Endothelial cell of umbilical vein (primary cell): Measurements from ENCODE around the gene MYO1F. TPM values are rescaled to one million over a fixed set of nuclear protein-coding genes. Genes with fewer than 3 reads are reported as not detected.

ENCODE experiments used
- BruUV-seq: library from RNA; stranded (reverse); fragments of 400-500 nt; replicated peaks from 2 replicates; lab custom pipeline; 2021; lab: Mats Ljungman, UMichigan
- CTCF ChIA-PET: fragments of 300-600, 350-600 bp; sonication (Branson Sonifier 250); formaldehyde crosslinking; loops from one replicate; lab custom pipeline; 2021; ENCODE audit warnings: antibody characterized with exemption, inconsistent platforms; lab: Charles Lee
- POLR2A ChIA-PET: fragments of 300-600, 350-600 bp; sonication (Branson Sonifier 250); formaldehyde crosslinking; loops from one replicate; lab custom pipeline; 2021; ENCODE audit warnings: antibody characterized with exemption, inconsistent platforms; lab: Charles Lee
- DNase-seq: peaks from one replicate; pipeline ENCODE4 v3.0.0-alpha.2; 2011; ENCODE audit warnings: low read depth, low spot score
- FAIRE-seq: peaks from 2 replicates; lab custom pipeline; 2011; peaks lifted over from hg19 to GRCh38; lab: Jason Lieb, UNC
- H2AFZ ChIP-seq: 2 replicates; pipeline ENCODE4 v1.6.0; 2012; ENCODE audit warnings: low read depth, low read length, control low read depth, inconsistent platforms
- H3K27ac ChIP-seq: 2 replicates; pipeline ENCODE4 v1.5.1; 2011; ENCODE audit warnings: low read depth, mild to moderate bottlenecking, control low read depth, low read length, moderate library complexity; ENCODE audit not compliant: insufficient read depth
- H3K27me3 ChIP-seq, 2 experiments: 2 replicates each; pipeline versions ENCODE4 v1.6.0 to v1.6.1; 2011; ENCODE audit warnings: low read length in 2 of 2, mixed read lengths in 1 of 2; ENCODE audit not compliant: control insufficient read depth in 2 of 2, insufficient read depth in 2 of 2
- H3K36me3 ChIP-seq, 2 experiments: 2 replicates in 1 of 2; 3 replicates in 1 of 2; pipeline ENCODE4 v1.5.1; 2011; ENCODE audit warnings: low read length in 2 of 2, mild to moderate bottlenecking in 1 of 2, moderate library complexity in 1 of 2; ENCODE audit not compliant: control insufficient read depth in 2 of 2, insufficient read depth in 2 of 2; ENCODE audit errors: extremely low read depth in 1 of 2
- H3K4me1 ChIP-seq: 3 replicates; pipeline ENCODE4 v1.5.1; 2011; ENCODE audit warnings: mild to moderate bottlenecking, low read length; ENCODE audit not compliant: control insufficient read depth, insufficient read depth; ENCODE audit errors: extremely low read depth
- H3K4me2 ChIP-seq: 2 replicates; pipeline ENCODE4 v1.6.1; 2011; ENCODE audit warnings: low read length, control low read depth, mixed read lengths; ENCODE audit not compliant: insufficient read depth
- H3K4me3 ChIP-seq, 3 experiments: fragments of 200-600 bp in 1 of 3; sonication (generic), shearing (Covaris generic) in 1 of 3; replicated peaks in 1 of 3; 2 replicates each; pipeline ENCODE4 v1.5.1; 2011 to 2016; ENCODE audit warnings: control low read depth in 3 of 3, low read length in 3 of 3, mild to moderate bottlenecking in 2 of 3, inconsistent platforms in 1 of 3, low read depth in 1 of 3, moderate library complexity in 1 of 3; ENCODE audit not compliant: insufficient read depth in 1 of 3
- H3K79me2 ChIP-seq: 2 replicates; pipeline ENCODE4 v1.6.0; 2012; ENCODE audit warnings: low read length, inconsistent platforms; ENCODE audit not compliant: control insufficient read depth, insufficient read depth
- H3K9ac ChIP-seq: replicated peaks from 2 replicates; pipeline ENCODE3; 2011; ENCODE audit warnings: low read length, control low read depth; ENCODE audit not compliant: insufficient read depth; ENCODE audit errors: extremely low read depth
- H3K9me1 ChIP-seq: replicated peaks from 3 replicates; pipeline ENCODE4 v1.6.0; 2011; ENCODE audit warnings: mild to moderate bottlenecking, low read length; ENCODE audit not compliant: control insufficient read depth, insufficient read depth; ENCODE audit errors: extremely low read depth
- H3K9me3 ChIP-seq: replicated peaks from 2 replicates; pipeline ENCODE4 v1.5.1; 2012; ENCODE audit warnings: low read length, inconsistent platforms; ENCODE audit not compliant: control insufficient read depth, insufficient read depth
- H4K20me1 ChIP-seq: replicated peaks from 2 replicates; pipeline ENCODE3; 2011; ENCODE audit warnings: mild to moderate bottlenecking, low read length; ENCODE audit not compliant: control insufficient read depth, insufficient read depth; ENCODE audit errors: extremely low read depth
- EZH2 ChIP-seq: IDR thresholded peaks from 2 replicates; pipeline ENCODE4 v1.6.1; 2012; ENCODE audit warnings: borderline replicate concordance, low read depth, mild to moderate bottlenecking, moderate library complexity, low read length, inconsistent platforms; ENCODE audit not compliant: severe bottlenecking
- FOS ChIP-seq: IDR thresholded peaks from 2 replicates; pipeline ENCODE4 v1.6.1; 2011; ENCODE audit warnings: mild to moderate bottlenecking, low read length, moderate library complexity, borderline replicate concordance; ENCODE audit not compliant: insufficient read depth
- JUN ChIP-seq: IDR thresholded peaks from 2 replicates; pipeline ENCODE4 v1.6.1; 2011; ENCODE audit warnings: borderline replicate concordance, low read depth; ENCODE audit not compliant: insufficient read length, insufficient read depth
- MYC ChIP-seq: IDR thresholded peaks from one replicate; pipeline ENCODE4 v1.6.1; 2011; ENCODE audit warnings: mild to moderate bottlenecking, low read depth, low read length
- POLR2A ChIP-seq: IDR thresholded peaks from 2 replicates; pipeline ENCODE4 v1.6.1; 2012; ENCODE audit warnings: low read depth, mild to moderate bottlenecking, control low read depth, low read length
- POLR2AphosphoS5 ChIP-seq: IDR thresholded peaks from 2 replicates; pipeline ENCODE4 v1.6.1; 2012; ENCODE audit warnings: low read depth, mild to moderate bottlenecking, control low read depth, low read length, moderate library complexity; ENCODE audit not compliant: insufficient read depth
- dilution Hi-C: fragments of 300-500 bp; cut with MboI; formaldehyde crosslinking; loops from one replicate; pipeline ENCODE4 v1.15.0; 2019; ENCODE audit warnings: low sequenced_read_pairs; ENCODE audit not compliant: extremely low pct_ligation_motif_present
- intact Hi-C: fragments of 100-400 bp; cut with micrococcal nuclease; formaldehyde crosslinking; loops from one replicate; pipeline ENCODE4 v1.10.0; 2022
- polyA plus RNA-seq, 4 experiments: library from polyadenylated mRNA; depleted of rRNA in 3 of 4; stranded (reverse) in 3 of 4; unstranded in 1 of 4; fragments of >200 nt; gene quantifications; 2 replicates each; pipeline versions ENCODE4 v1.2.1 to v1.2.3, GENCODE V29; 2011 to 2012; ENCODE audit warnings: missing spikeins in 1 of 4
- total RNA-seq: library from RNA; stranded (reverse); gene quantifications from 2 replicates; pipeline ENCODE4 v1.2.3, GENCODE V29; 2021
- TF ChIP-seq, protein P1 (sequence below), 2 donors: IDR thresholded peaks; 1 replicate in 1 of 2; 2 replicates in 1 of 2; pipeline ENCODE4 v1.5.1; 2011; ENCODE audit warnings: low read length in 2 of 2, mild to moderate bottlenecking in 2 of 2, moderate library complexity in 2 of 2, control low read depth in 1 of 2, inconsistent platforms in 1 of 2, low read depth in 1 of 2; ENCODE audit not compliant: insufficient read depth in 1 of 2; ENCODE audit errors: extremely low read depth in 1 of 2
- TF ChIP-seq, protein P2 (sequence below): IDR thresholded peaks from 2 replicates; pipeline ENCODE4 v1.6.1; 2011; ENCODE audit not compliant: insufficient read depth, insufficient read length

Gene MYO1F
- total and polyA plus RNA-seq, 2 donors (not counting 3 experiments of a cell fraction or from before 2014, with no cell fraction given): 0.22 to 0.39 TPM

DNA sequence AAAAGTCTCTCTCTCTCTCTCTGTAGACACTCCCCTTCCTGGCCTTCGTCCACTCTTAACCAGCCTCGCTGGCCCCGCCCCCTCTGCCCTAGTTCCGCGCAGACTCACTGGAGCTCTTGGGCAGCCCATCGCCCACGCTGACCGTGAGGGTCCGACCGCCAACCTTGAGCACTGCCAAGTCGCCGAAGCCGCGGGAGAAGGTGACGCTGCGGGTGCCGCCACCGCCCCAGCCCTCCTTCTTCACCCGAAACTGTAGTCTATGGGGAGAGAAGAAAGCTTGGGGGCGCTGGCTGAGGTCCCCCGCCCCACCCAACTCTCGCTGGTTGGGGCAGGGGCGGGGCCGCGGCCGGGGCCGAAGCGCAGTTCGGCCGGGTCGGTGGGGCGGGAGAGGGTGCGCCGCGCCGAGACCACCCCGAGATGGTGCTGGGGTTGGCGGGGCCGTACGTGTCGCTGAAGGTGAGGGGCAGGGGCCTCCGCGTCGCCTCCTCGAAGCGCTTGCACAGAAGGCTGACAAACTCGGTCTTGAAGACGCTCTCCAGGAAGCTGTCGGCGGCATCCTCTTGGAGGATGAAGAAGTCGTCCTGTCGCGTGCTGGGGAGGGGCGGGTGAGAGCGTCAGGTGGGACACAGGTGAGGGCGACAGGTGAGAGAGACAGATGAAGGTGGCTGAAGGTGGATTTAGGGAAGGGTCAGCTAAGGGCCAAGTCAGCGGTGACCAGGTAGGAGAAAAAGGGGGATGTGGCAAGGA lies 50.7 kb downstream of the MYO1F start:
- no peak for FAIRE-seq
- dilution Hi-C loops: loop anchor here (10.0 kb wide), 1 partner anchor 68 kb away; no protein-coding TSS in a partner anchor

DNA sequence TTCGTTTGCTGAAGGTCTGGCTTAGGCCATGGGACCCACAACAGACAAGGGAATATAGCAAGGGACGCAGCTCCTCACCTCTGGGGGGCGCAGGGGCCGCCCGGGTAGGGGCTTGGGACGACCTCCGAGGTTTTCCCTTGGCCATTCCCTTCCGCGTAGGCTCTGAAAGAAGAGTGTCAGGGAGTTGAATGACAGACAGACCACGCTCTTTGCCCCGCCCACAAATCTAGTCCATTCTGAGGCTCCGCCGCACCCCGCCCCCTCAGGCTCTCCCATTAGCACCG lies 51.9 kb downstream of the MYO1F start:
- ChIA-PET POLR2A (interaction anchor here (2.4 kb wide), 1 partner anchor 12 kb away, joined by 16 read pairs; the partner anchor contains the start of gene ZNF414), CTCF (interaction anchor here (0.9 to 3.0 kb wide), 6 partner anchors 9 to 117 kb away, joined by 3 to 21 read pairs (median 4); partner anchors contain the start of genes MARCHF2 and ZNF414)
- Histone ChIP-seq H2AFZ (peak overlapping the region; percentile 99), H3K36me3 (no peaks in the 10 kb centered on the region), H3K9me3 (no peaks in the 10 kb centered on the region), H3K79me2 (no peaks in the 10 kb centered on the region), H4K20me1 (no peaks in the 10 kb centered on the region), H3K9ac (peak overlapping the region; percentile 68), H3K27ac (peak overlapping the region; percentile 54), H3K4me1 (peaks cover 7% of the 10 kb centered on the region), H3K9me1 (no peaks in the 10 kb centered on the region), H3K4me2 (peak overlapping the region; percentile 94), H3K4me3 (peak overlapping the region; percentile 37 to 69 (median 60)), H3K27me3 (no peaks in the 10 kb centered on the region)
- no peak for DNase-seq
- FAIRE-seq: no peak
- dilution Hi-C loops: loop anchor here (10.0 kb wide), 1 partner anchor 69 kb away; no protein-coding TSS in a partner anchor
- intact Hi-C loops: loop anchor here (1.0 kb wide), 1 partner anchor 12 kb away; no protein-coding TSS in a partner anchor
- TF ChIP-seq, protein P1, sequence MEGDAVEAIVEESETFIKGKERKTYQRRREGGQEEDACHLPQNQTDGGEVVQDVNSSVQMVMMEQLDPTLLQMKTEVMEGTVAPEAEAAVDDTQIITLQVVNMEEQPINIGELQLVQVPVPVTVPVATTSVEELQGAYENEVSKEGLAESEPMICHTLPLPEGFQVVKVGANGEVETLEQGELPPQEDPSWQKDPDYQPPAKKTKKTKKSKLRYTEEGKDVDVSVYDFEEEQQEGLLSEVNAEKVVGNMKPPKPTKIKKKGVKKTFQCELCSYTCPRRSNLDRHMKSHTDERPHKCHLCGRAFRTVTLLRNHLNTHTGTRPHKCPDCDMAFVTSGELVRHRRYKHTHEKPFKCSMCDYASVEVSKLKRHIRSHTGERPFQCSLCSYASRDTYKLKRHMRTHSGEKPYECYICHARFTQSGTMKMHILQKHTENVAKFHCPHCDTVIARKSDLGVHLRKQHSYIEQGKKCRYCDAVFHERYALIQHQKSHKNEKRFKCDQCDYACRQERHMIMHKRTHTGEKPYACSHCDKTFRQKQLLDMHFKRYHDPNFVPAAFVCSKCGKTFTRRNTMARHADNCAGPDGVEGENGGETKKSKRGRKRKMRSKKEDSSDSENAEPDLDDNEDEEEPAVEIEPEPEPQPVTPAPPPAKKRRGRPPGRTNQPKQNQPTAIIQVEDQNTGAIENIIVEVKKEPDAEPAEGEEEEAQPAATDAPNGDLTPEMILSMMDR (IDR thresholded peaks at IDR 0.05; ENCODE audit: extremely low read depth in 1 of 2, insufficient read depth in 1 of 2, low read depth in 1 of 2, low read length in 2 of 2): peak in 1 of 2 donors; percentile 25
- TF ChIP-seq FOS (no peak), JUN (no peak), EZH2 (no peak), POLR2AphosphoS5 (peak; percentile 44), POLR2A (peak; percentile 46), MYC (no peak)
- TF ChIP-seq, protein P2, sequence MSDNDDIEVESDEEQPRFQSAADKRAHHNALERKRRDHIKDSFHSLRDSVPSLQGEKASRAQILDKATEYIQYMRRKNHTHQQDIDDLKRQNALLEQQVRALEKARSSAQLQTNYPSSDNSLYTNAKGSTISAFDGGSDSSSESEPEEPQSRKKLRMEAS: no peak
- BruUV-seq: no TSS peak

More for the DNA sequence above, 50.7 kb downstream of the MYO1F start:
- Histone ChIP-seq H3K79me2 (no peaks in the 10 kb centered on the region), H3K4me2 (peak overlapping the region; percentile 51), H3K36me3 (no peaks in the 10 kb centered on the region), H3K4me1 (peaks cover 7% of the 10 kb centered on the region), H2AFZ (peak overlapping the region; percentile 94), H4K20me1 (no peaks in the 10 kb centered on the region), H3K9me3 (no peaks in the 10 kb centered on the region), H3K27ac (peak overlapping the region; percentile 75), H3K9me1 (no peaks in the 10 kb centered on the region), H3K27me3 (no peaks in the 10 kb centered on the region), H3K9ac (peak overlapping the region; percentile 75), H3K4me3 (peak overlapping the region; percentile 46 to 85 (median 69))
- peak; percentile 92 for DNase-seq
- BruUV-seq: no TSS peak
- ChIA-PET POLR2A (interaction anchor here (0.5 to 2.4 kb wide), 4 partner anchors 11 to 62 kb away, joined by 3 to 16 read pairs (median 3); partner anchors contain the start of gene ZNF414), CTCF (interaction anchor here (1.0 to 3.0 kb wide), 4 partner anchors 13 to 113 kb away, joined by 3 to 21 read pairs (median 4); partner anchors contain the start of genes MARCHF2 and ZNF414)
- TF ChIP-seq MYC: no peak
- no peak for TF ChIP-seq POLR2AphosphoS5
- no peak for TF ChIP-seq POLR2A
- TF ChIP-seq FOS: no peak
- no peak for TF ChIP-seq EZH2
- intact Hi-C loops: no loop called here
